Ishikawa (cell line): ENCODE measurements around the gene PMEPA1.

Source experiments
- CEBPB ChIP-seq: IDR thresholded peaks from 2 replicates; pipeline ENCODE4 v1.6.1; 2012
- CREB1 ChIP-seq: IDR thresholded peaks from 2 replicates; pipeline ENCODE4 v1.6.1; 2012; ENCODE audit warnings: low read depth
- EGR1 ChIP-seq: IDR thresholded peaks from 2 replicates; pipeline ENCODE4 v1.6.1; 2012
- EP300 ChIP-seq: IDR thresholded peaks from 2 replicates; pipeline ENCODE4 v1.6.1; 2012; ENCODE audit warnings: borderline replicate concordance
- FOXM1 ChIP-seq: IDR thresholded peaks from 2 replicates; pipeline ENCODE4 v1.6.1; 2012; ENCODE audit warnings: low read depth, borderline replicate concordance
- MAX ChIP-seq: IDR thresholded peaks from 2 replicates; pipeline ENCODE4 v1.6.1; 2012
- NFIC ChIP-seq: IDR thresholded peaks from 2 replicates; pipeline ENCODE4 v1.6.1; 2012
- RAD21 ChIP-seq: IDR thresholded peaks from 2 replicates; pipeline ENCODE4 v1.6.1; 2012; ENCODE audit warnings: low read depth
- REST ChIP-seq: IDR thresholded peaks from 2 replicates; pipeline ENCODE4 v1.6.1; 2012; ENCODE audit warnings: low read depth, mild to moderate bottlenecking
- TAF1 ChIP-seq: IDR thresholded peaks from 2 replicates; pipeline ENCODE4 v1.6.1; 2012; ENCODE audit warnings: low read depth, mild to moderate bottlenecking
- TCF12 ChIP-seq: IDR thresholded peaks from 2 replicates; pipeline ENCODE4 v1.6.1; 2012; ENCODE audit warnings: low read depth
- TEAD4 ChIP-seq: IDR thresholded peaks from 2 replicates; pipeline ENCODE4 v1.6.1; 2012
- USF1 ChIP-seq: IDR thresholded peaks from 2 replicates; pipeline ENCODE4 v1.6.1; 2012
- YY1 ChIP-seq: IDR thresholded peaks from 2 replicates; pipeline ENCODE4 v1.6.1; 2012; ENCODE audit warnings: low read depth

GRCh38 chr20:57736738-57737347 is 27.0 kb upstream of the PMEPA1 start:
- no peak for TF ChIP-seq RAD21
- TF ChIP-seq EGR1, result no peak
- TF ChIP-seq TEAD4, result no peak
- no peak for TF ChIP-seq EP300
- TF ChIP-seq REST, result peak; percentile 32; the same call in 1 of the 2 replicates
- TF ChIP-seq MAX, result no peak
- no peak for TF ChIP-seq NFIC
- TF ChIP-seq CEBPB, result no peak
- no peak for TF ChIP-seq YY1
- no peak for TF ChIP-seq CREB1
- TF ChIP-seq TAF1, result no peak
- no peak for TF ChIP-seq FOXM1
- TF ChIP-seq TCF12, result no peak
- TF ChIP-seq USF1, result no peak
